Erythroblast (primary cell): ENCODE measurements around the gene TMA7B.

Source experiments
- GATA1 ChIP-seq: IDR thresholded peaks from 2 replicates; pipeline ENCODE4 v1.6.1; 2011; ENCODE audit warnings: low read depth, mild to moderate bottlenecking, control low read depth, low read length, moderate library complexity
- POLR2A ChIP-seq: IDR thresholded peaks from 2 replicates; pipeline ENCODE4 v1.6.1; 2011; ENCODE audit warnings: mild to moderate bottlenecking, low read length

- no peak for TF ChIP-seq POLR2A
- TF ChIP-seq GATA1, result no peak
Observed at GRCh38 chr22:39956932-39957664, 3.1 kb upstream of the TMA7B start.
